ENCODE measurements around the gene LMX1A.

LMX1A gene

GRCh38 chr1:165212229-165212628, 144.3 kb downstream of the LMX1A start:
- DNase-seq = no peak

- DNase-seq = no peak
Measured at GRCh38 chr1:165207853-165208515, 148.5 kb downstream of the LMX1A start.

- no peak for DNase-seq
Measured at GRCh38 chr1:165205145-165205544, 151.4 kb downstream of the LMX1A start.

- no peak for DNase-seq
Measured at GRCh38 chr1:165204548-165204947, 152.0 kb downstream of the LMX1A start.

- DNase-seq = no peak
Measured at GRCh38 chr1:165191087-165191486, 165.4 kb downstream of the LMX1A start.

GRCh38 chr1:165189913-165190312, 166.6 kb downstream of the LMX1A start:
- no peak for DNase-seq

- no peak for DNase-seq
Measured at GRCh38 chr1:165189011-165189410, 167.5 kb downstream of the LMX1A start.

GRCh38 chr1:165187031-165188009, 169.2 kb downstream of the LMX1A start:
- no peak for DNase-seq

GRCh38 chr1:165185161-165185889, 171.2 kb downstream of the LMX1A start:
- no peak for DNase-seq

- no peak for DNase-seq
Measured at GRCh38 chr1:165182975-165183374, 173.5 kb downstream of the LMX1A start.

- no peak for DNase-seq
Measured at GRCh38 chr1:165179306-165179705, 177.2 kb downstream of the LMX1A start.

- DNase-seq = no peak
Measured at GRCh38 chr1:165174491-165174890, 182.0 kb downstream of the LMX1A start.

- DNase-seq = no peak
Measured at GRCh38 chr1:165173818-165174217, 182.7 kb downstream of the LMX1A start.

GRCh38 chr1:165173409-165173808, 183.1 kb downstream of the LMX1A start:
- no peak for DNase-seq

GRCh38 chr1:165172666-165173065, 183.8 kb downstream of the LMX1A start:
- no peak for DNase-seq

GRCh38 chr1:165169729-165170128, 186.8 kb downstream of the LMX1A start:
- no peak for DNase-seq

- no peak for DNase-seq
Measured at GRCh38 chr1:165169028-165169427, 187.5 kb downstream of the LMX1A start.

GRCh38 chr1:165168467-165168866, 188.0 kb downstream of the LMX1A start:
- DNase-seq = no peak

GRCh38 chr1:165162671-165163241, 193.8 kb downstream of the LMX1A start:
- DNase-seq = no peak

GRCh38 chr1:165161130-165161529, 195.4 kb downstream of the LMX1A start:
- no peak for DNase-seq

GRCh38 chr1:165153182-165153581, 203.3 kb downstream of the LMX1A start:
- no peak for DNase-seq

GRCh38 chr1:165152727-165153126, 203.8 kb downstream of the LMX1A start:
- DNase-seq = no peak

GRCh38 chr1:165152109-165152508, 204.4 kb downstream of the LMX1A start:
- DNase-seq = no peak

All from stimulated activated CD4-positive, alpha-beta T cell treated with anti-CD3 and anti-CD28 coated beads, Interleukin-4, amount 100 ng/mL, for 1 hour (primary cell).